ENCODE results near the gene UBR3.

- TF ChIP-seq, protein P1, sequence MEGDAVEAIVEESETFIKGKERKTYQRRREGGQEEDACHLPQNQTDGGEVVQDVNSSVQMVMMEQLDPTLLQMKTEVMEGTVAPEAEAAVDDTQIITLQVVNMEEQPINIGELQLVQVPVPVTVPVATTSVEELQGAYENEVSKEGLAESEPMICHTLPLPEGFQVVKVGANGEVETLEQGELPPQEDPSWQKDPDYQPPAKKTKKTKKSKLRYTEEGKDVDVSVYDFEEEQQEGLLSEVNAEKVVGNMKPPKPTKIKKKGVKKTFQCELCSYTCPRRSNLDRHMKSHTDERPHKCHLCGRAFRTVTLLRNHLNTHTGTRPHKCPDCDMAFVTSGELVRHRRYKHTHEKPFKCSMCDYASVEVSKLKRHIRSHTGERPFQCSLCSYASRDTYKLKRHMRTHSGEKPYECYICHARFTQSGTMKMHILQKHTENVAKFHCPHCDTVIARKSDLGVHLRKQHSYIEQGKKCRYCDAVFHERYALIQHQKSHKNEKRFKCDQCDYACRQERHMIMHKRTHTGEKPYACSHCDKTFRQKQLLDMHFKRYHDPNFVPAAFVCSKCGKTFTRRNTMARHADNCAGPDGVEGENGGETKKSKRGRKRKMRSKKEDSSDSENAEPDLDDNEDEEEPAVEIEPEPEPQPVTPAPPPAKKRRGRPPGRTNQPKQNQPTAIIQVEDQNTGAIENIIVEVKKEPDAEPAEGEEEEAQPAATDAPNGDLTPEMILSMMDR (IDR thresholded peaks at IDR 0.05): no peak
- no peak for TF ChIP-seq POLR2A (IDR thresholded peaks at IDR 0.05)
These were observed 13.5 kb downstream of the UBR3 start for GRCh38 chr2:169840747-169841142.

Measured in right lobe of liver (tissue), 4 donors.